Panc1 (cell line): ENCODE data around the gene PSTPIP1.

Source experiments
- CTCF ChIP-seq: fragments of 450-650 bp; IDR thresholded peaks from 2 replicates; pipeline ENCODE4 v1.5.1; 2017; ENCODE audit warnings: mild to moderate bottlenecking
- REST ChIP-seq, 2 experiments: IDR thresholded peaks; 2 replicates each; pipeline ENCODE4 v1.6.1; 2011 to 2012; ENCODE audit warnings: low read depth in 2 of 2, control low read depth in 1 of 2, low read length in 1 of 2, mild to moderate bottlenecking in 1 of 2, moderate library complexity in 1 of 2; ENCODE audit not compliant: insufficient read depth in 1 of 2
- TCF7L2 ChIP-seq: IDR thresholded peaks from 2 replicates; pipeline ENCODE4 v1.6.1; 2011; ENCODE audit warnings: mild to moderate bottlenecking, low read depth, low read length, inconsistent platforms

- TF ChIP-seq CTCF (no peak), REST (IDR thresholded peaks at IDR 0.05; ENCODE audit: insufficient read depth in 1 of 2, low read depth in 2 of 2, low read length in 1 of 2) (no peak), TCF7L2 (no peak)
Observed at GRCh38 chr15:77068633-77069032, 73.7 kb downstream of the PSTPIP1 start.
